Stimulated activated CD8-positive, alpha-beta memory T cell treated with anti-CD3 and anti-CD28 coated beads, Interleukin-7, amount 100 ng/mL, for 24 hours (primary cell): Measurements from ENCODE around the gene COMMD3.
"Not testable (repeated sequence)": the region's sequence is repeated elsewhere in the genome, so short reads cannot be mapped to it uniquely, and the experiment has no call there.

ENCODE experiments used
- DNase-seq: peaks from one replicate; pipeline ENCODE4 v3.0.0-alpha.2; 2020; ENCODE audit warnings: low read depth

COMMD3 gene

DNA sequence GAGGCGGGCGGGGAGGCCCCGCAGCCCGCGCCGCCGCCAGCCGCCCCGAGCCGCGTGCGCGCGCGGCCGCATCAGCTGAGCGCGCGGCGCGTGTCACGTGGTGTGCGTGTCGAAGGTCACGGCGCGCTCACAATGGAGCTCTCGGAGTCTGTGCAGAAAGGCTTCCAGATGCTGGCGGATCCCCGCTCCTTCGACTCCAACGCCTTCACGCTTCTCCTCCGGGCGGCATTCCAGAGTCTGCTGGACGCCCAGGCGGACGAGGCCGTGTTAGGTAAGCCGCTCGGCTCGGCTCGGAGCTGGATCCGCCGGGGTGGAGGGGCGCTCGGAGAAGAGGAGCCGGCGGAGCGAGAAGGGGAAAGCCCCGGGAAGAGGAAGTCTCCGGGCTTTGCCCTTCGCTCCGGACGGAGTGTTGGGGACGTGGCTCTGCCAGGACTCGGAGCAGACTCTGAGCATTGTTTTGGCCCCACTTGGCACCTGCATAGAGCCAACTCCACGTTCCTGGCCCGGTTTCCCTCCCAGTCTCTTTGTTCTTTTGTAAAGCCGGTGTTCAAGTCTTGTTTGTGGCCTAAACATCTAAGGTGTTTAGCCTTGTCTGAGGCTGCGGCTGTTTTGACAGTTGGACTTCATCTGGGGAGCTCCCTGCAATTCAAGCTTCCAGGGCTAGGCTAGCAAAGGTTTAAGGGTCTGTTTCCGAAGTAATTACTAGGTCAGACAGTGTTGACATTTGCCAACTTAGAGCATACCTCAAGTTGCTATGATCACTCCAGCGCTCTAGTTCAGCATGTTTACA lies at the start of gene COMMD3:
Gene COMMD3 (plus strand): TSS at position 103 of the 790 bp plus-strand sequence. CDS start 30 bp downstream, at position 133.
- DNase-seq = no peak

DNA sequence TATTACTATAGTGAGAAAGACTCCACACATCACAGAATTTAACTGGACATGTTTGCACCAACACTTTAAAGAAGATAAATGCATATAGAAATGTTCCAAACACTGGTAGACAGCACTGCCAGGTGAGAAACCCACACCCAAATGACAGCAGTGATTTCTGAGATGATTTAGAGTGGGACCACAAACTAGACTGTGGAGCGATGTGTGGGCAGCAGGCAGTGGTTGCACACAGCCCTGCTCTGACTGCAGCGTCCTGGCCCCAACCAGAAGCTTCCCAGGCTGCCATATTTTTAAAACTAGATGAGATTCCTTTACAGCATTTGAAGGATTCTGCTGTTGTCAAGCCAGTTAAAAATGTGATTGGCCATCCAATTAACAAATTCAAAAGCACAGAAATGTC lies 47.7 kb upstream of the COMMD3 start:
- no peak for DNase-seq

DNA sequence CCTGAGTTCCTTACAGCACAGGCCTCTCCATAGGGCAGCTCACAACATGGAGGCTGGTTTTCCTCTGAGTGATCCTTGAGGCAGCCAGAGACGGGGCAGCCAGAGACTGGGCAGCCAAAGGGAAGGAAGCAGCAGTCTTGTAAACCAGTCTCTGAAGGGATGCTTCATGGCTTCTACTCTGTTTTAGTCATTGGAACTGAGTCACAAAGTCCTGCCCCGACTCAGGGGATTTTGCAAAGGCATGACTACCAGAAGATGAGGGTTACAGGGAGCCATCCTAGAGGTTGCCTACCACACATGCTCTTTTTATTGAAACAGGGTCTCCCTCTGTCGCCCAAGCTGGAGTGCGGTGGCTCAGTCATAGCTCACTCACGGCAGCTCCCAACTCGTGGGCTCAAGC lies 44.4 kb upstream of the COMMD3 start:
- DNase-seq = no peak

DNA sequence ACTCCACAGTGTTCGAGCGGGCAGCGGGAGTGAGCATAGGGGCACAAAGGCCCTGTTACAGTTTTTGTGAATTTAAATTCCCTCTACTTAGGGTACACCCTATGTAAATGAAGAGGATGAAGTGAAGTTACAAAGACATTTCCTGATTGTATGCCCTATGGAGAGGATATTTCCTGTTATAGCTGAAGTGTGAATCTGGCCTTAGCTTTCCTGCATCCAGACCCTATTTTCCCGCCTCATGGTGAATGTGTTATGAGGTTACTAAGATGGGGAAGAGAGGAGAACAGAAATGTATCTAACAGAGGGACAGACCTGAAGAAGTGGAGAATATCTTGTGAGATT lies 37.8 kb upstream of the COMMD3 start:
- DNase-seq = no peak

DNA sequence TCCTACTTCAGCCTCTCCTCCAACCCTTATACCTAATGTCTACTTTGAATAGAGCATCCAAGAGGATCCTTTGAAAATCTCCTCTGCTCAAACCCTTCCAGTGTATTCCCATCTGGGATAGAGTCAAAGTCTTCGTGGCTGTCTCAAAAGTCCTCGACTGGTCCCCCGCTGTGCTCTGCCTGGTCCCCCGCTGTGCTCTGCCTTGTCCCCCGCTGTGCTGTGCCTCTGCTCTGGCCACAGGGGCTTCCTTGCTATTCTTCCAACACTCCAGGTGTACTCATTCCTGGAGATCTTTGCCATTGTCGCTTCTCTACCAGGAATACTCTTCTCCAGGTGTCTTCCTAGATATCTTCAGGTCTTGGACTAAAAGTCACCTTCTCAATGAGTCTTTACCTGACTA lies 36.1 kb upstream of the COMMD3 start:
- no peak for DNase-seq

DNA sequence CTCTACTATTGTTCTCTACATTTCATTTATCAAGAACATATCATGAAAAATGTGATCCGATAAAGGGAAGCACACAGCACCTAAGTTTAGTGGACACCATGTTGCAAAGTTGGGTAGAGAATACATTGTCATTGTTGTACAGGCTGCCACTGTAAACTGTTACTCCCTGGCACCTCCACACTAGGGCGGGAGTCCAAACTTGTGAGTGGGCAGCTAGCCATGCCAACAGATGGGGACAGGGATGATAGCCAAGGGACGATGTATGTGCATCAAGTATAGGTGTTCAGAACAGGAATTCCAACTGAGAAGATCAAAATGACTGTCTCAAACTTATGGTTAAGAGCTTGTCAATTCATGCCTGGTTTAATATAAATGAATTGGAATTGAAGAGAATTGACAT lies 31.1 kb upstream of the COMMD3 start:
- DNase-seq = no peak

DNA sequence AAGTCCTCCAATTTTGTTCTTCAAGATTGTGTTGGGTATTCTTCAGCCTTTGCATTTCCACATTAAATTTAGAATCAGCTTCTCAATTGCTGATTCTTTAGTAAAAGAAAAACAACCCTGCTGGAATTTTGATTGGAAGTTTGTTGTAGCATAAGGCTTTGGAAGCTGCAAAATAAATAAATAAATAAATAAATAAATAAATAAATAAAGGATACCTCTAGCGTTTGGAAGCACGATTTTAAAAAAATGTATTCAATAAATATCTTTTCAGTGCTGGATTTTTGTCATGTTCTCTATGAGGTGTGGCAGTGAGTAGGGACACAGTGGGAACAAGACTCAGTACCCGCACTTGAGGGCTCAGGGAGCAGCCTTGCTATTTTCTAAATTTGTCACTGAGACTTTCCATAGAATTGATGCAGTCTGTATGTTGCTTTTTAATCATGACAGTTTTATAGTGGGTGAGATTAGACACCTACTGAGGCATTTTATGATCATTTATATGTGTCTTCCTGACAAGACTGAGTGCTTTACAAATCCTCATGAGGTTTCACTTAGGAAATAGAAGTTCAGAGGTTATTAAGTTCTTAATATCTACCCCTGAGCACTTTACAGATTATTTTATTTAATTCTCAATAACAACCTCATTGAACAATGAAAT lies 22.3 kb upstream of the COMMD3 start:
- DNase-seq = no peak

DNA sequence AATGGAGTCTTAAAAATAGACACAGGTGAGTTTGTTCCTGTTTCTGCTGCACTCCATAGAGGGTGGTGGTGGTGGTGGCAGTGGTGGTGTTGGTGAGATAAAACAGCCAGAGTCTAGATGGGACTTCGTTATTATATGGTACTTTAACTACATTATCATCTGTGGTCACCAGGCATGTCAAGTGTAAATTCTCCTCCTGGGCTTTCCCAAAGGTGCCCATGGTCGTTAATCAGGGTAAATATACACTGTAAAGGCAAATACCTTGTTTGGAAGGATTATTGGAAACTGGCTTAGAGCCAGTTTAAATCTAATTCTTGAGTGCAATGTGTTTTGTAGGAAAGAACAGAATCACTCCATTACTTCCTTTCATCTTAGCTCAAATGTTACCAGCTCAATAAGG lies 21.5 kb upstream of the COMMD3 start:
- no peak for DNase-seq

DNA sequence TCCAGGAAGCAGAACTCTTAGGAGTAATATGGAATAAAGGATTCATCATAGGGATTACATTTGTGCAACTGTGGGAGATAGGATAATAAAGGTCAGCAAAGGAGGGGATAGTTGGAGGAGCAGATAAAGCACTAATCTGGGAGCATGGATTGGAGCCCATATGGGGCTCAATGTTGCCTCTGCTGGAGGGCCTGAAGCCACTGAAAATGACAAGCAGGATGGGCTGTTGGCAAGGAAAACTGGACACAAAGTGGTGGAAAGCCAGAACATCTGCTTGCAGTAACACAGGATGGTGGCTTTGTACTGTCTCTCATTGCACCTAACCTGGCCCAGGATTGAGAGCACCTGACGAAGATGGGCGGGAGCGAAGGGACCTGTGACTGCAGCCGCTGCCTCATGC lies 15.0 kb upstream of the COMMD3 start:
- DNase-seq = no peak

DNA sequence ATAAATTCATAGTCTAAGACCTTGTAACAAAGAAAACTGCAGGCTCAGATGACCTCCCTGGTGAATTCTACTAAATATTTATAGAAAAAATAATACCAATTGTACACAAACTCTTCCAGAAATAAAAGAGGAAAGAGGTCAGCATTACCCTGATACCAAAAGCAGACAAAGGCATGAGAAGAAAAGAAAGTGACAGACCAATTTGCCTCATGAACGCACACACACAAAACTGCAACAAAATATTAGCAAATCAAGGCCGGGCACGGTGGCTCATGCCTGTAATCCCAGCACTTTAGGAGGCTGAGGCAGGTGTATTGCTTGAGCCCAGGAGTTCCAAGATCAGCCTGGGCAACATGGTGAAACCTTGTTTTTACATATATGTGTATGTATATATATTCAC lies 12.7 kb upstream of the COMMD3 start:
- DNase-seq = no peak

DNA sequence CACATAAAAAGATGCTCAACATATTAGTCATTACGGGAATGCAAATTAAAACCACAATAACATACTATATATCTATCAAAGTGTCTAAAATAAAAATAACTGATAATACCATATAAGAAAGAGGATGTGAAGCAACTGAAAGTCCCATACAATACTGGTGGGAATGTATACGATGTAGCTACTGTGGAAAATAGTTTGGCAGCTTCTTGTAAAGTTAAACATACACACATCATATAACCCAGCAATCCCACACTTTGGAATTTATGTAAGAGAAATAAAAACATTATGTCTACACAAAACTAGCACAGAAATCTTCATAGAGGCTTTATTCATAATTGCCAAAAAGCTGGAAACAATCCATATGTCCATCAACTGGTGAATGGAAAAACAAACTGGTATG lies 10.5 kb upstream of the COMMD3 start:
- DNase-seq = no peak

DNA sequence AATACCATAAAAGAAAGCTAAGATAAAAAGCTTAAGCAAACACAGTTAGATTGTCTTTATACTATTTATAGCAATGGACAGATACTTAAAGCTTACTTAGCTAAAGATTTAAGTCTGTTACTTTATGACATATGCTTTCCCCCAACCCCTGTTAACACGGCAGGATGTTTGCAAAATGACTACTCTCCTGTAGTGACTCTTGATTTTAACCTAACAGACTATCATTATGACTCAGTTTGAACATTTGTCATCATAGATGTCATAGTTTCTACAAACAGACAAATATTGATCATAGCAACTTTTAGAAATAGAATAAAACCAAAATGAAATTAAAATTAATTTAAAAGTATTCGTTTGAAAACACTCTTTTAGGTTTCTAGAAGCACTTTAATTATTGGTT lies 7.8 kb upstream of the COMMD3 start:
- no peak for DNase-seq

DNA sequence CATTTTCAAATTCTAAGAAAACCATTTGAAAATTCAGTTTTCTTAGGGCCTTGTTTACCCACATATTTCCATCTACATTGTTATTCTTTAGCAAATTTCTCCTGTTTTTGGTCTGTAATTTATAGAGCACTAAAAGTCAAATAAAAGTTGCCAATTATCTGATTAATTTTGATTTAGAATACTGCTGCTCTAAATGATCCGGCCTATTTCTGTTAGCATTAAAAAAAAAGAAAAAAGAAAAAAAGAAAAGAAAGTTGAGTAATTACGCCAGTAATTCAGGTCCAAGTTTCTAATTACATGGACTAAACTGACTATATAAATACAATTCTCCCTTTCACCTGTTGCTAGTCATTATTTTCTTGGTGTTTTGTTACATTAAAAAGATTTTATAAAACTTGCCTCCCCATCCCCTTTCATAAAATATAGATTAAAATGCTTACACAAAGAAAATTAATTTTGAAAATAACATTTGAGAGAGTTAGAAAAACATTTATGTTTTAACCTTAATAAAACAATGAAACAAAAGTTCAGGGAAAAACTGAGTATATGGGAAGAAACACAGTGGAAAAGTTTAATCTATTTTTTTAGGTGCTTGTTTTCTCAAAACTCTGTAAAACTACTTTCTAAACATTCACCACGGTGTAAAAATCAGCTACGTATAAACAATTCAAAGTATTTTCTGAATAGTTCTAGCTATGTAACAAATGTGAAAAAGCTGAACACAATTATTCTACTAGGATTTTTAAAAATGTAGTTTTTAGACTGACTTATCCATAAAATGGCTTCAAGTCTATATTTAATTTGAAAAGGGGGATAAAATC lies 6.8 kb upstream of the COMMD3 start:
- no peak for DNase-seq

DNA sequence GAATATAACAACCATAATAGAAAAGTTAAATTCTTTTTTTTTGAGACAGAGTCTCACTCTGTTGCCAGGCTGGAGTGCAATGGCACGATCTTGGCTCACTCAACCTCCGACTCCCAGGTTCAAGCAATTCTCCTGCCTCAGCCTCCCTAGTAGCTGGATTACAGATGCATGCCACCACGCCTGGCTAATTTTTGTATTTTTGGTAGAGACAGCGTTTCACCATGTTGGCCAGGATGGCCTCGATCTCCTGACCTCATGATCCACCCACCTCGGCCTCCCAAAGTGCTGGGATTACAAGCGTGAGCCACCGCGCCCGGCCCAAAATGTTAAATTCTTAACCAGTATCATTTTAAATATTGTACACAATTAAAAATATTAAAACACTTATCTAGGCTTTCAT lies 6.2 kb upstream of the COMMD3 start:
- not testable (repeated sequence) for DNase-seq

DNA sequence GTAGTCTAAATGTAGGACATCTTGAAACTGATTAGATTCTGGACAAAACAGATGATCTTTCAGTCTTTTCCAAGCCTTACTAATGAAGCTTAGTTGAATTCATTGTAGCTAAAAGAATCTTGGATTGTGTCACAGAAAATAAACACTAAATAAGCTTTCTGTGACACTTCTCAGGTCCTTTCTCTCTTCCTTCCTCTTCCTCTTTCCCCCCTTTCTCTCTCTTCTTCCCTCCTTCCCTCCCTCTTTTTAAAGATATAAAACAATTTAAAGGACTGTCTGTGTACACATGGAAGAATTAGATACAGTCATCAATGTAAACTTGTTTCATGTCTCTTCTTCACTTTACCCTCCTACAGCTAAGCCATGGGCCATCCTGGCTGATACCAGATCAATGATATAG lies 5.3 kb upstream of the COMMD3 start:
- no peak for DNase-seq

DNA sequence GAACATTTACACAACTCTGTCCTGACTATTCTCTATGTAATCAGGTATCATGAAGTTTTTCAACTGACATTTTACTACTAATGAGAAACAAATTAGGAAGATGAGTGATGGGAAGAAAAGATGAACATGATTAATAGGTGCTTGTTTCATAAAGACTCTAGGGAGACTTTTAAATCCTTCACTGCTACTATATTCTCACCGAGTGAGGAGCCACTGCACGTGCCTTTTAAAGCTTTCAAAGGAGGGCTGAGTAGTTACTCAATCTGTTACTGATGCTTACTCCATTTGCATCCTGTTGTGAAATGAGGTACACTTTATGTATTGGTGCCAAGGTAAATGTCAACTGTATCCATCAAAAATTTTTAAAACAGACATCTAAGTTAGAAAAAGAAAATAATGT lies 1.3 kb upstream of the COMMD3 start:
- DNase-seq = no peak

DNA sequence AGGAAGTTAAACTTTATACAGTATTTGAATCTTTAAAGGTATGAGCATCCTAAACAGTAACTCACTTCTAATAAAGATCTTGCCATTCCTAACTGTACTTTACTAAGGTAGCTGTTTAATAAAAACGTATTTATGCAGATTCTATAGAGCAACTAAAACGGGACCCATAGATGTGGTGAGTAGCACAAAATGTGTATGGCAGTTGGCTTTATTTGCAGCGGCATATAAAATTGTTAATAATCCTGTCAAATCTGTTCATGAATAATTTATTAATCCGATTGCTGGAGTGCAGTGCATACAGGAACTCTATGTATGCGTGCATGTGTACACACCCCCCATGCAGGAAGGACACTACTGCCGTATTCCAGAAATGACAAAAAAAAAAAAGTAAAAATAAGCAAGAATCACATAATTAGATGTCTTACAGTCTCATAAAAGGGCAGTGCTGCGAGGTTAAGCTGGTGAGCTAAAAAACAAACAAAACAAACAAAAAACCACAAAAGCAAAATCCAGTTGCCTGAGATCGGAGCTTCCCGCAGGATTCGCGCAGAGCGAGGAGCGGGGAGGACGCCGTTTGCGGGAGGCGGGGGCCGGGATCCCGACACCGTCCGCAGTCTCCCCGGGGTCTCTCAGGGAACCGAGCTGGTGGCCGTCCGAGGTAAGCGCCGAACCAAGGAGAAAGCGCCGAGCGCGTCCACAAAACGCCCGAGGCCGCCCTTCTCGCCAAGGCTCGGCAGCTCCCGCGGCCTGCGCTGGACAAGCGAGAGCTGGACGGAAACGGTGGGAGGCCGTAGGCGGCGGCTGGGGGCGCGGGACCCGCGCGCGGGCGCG lies 518 bp upstream of the COMMD3 start:
- DNase-seq = no peak

DNA sequence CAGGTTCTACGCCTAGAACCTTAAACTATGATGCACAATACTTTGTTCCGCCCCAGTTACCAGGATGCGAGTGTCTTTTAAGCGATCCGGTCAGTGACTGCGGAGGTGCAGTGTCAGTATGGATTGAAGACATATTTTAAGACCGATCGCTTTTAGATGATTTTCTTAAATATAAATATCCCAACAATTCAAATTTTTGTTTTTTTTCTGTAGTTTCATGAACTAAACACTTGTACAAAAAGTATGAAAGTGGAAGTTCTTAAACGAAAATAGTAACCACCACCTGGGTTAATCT lies 835 bp downstream of the COMMD3 start:
- DNase-seq = no peak

DNA sequence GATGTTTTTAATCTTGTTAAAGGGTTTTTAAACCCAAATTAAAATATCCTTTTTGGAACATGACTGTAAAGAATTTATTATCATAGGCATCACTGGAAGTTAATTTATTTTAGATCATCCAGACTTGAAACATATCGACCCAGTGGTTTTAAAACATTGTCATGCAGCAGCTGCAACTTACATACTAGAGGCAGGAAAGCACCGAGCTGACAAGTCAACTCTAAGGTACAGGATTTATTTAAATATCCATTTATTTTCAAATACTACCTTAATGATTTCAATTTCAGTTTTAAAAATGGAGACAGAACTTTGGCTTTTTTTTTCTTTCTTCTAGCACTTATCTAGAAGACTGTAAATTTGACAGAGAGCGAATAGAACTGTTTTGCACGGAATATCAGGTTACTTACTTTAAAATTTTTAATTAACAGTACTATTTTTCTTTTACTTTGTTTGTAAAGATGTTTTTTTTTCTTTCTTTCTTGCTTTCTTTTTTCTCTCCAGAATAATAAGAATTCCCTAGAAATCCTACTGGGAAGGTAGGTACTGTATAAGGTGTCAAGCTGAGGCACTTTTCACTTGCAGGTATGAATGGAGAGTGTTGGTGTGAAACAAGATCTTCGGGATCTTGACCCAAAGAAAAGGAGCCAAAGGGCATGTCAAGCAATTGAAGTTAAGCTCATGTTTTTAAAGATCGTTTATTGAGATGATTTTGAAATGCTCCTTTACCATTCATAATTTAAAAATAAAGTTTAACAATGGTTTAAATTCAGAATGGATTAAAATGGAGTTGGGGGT lies 1.8 kb downstream of the COMMD3 start:
- DNase-seq = no peak

DNA sequence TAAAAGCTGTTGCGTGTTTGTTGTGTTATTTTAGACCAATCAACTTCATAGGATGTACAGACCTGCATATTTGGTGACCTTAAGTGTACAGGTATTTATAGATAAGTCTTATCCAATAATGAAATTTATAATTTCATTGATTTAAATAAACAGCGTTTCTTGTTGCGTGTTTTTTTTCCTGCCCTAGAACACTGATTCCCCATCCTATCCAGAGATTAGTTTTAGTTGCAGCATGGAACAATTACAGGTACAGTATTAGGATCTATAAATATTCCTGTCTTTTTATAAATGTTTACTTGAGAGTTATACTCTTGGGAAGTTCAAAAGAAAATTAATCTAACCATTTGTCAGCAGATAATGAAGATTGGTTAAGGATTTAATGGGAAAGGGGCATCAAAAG lies 2.6 kb downstream of the COMMD3 start:
- no peak for DNase-seq

DNA sequence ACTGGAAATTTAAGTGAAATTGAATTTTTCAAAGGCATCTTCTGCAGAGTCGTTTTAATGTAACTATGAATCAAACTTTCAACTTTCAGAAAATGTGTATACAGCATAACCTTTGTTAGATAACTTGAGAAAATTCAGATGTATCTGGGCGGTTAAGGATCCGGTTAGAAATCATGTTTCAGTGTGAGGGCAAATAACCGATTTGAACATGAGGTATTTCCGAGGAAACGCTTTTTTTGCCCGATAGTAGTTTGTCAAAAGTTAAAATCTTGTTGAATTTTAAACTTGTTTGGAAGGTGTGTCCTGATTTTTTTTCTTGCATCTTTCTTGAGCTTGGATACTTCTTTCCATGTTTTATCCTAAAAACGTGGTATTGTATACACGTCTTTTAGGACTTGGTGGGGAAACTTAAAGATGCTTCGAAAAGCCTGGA lies 3.4 kb downstream of the COMMD3 start:
- DNase-seq = no peak
